GM19043 (cell line): Measurements from ENCODE around the gene SIRT1.
A peak's percentile ranks its signal among the peaks of the same experiment; 100 is the strongest.
"Not testable (repeated sequence)": the region's sequence is repeated elsewhere in the genome, so short reads cannot be mapped to it uniquely, and the experiment has no call there.

ENCODE experiments used
- ATAC-seq: cut with Tn5 transposase; IDR thresholded peaks from one replicate; pipeline ENCODE4 v1.9.1; 2021; ENCODE audit warnings: low read depth; ENCODE audit not compliant: unreplicated experiment

Gene SIRT1

GRCh38 chr10:67884313-67884841 lies at the start of gene SIRT1:
Gene SIRT1 (plus strand): TSS chr10:67884656. CDS start chr10:67884722, 66 bp downstream.
- ATAC-seq: peak; percentile 86

DNA sequence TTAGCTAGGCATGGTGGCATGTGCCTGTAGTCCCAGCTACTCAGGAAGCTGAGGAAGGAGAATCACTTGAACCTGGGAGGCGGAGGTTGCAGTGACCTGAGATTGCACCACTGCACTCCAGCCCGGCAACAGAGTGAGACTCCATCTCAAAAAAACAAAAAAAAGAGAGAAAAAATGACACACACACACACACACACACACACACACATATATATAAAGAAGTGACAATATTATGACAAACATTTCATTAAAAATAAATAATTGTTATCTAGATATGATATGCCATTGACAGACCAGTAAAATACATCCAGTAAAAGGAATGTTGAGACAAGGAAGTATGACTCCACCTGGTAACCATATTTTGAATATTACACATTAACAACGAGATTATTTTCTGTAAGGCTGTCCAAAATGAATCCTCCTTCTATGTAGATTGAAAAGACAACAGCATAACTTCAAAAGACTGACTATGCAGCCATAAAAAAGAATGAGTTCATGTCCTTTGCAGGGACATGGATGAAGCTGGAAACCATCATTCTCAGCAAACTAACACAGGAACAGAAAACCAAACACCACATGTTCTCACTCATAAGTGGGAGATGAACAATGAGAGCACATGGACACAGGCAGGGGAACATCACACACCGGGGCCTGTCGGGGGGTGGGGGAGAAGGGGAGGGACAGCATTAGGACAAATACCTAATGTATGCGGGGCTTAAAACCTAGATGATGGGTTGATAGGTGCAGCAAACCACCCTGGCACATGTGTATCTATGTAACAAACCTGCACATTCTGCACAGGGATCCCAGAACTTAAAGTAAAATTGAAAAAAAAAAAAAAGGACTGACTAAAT lies 48.7 kb upstream of the SIRT1 start:
- ATAC-seq: not testable (repeated sequence)

- no peak for ATAC-seq
These were observed 48.0 kb upstream of the SIRT1 start for GRCh38 chr10:67836488-67836887.

DNA sequence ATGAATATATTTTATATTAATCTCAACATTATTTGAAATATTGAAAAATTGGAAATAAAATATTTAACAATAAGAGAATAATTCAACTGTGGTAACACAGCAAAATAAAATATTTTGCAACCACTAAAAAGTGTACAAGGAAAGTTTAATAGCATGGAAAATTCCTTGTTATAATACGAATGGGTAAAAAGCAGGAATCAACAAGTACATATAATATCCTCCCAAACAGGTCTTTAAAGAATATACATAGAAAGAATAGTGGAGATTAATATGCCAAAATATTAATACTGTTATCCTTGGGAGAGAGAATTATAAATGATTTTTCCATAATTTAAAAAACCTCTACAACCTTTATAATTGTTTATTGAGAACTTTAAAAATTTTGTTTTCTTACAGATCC lies 47.5 kb upstream of the SIRT1 start:
- ATAC-seq: no peak

DNA sequence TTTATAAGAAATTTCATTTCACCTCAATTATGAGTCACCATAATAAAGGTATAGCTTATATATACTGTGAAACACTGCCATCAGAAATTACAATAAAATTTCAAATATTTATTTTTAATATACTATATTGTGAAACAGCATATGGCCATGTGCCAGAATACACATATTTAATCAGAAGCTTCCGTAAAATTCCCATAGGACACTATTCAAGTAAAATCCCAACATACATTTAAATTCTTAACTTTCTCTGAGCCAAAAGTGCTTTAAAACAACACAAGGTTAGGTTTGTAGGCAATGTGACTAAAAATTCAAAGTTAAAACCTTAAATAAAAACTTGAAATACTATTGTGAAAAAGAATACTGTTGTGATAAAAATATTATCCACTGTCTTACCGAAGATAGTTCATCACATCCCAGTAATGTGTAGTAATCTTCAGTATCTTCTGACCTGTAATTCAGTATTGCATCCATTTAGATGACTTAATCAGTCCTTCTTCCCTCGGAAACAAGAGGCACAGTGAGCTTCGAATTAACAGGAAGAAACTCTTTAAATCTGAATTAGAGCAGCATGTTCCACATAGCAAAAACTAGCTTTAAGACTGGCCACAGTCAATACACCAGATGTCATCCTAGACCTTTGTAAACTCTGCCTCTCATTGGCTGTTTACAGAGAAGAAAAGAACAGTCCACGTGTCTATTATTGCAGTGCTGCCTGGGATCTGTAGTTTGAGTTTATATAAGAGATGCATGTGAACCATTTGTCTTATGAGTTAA lies 46.7 kb upstream of the SIRT1 start, which contains the start of gene DNAJC12:
Gene DNAJC12 (minus strand): TSS at position 648 of the 774 bp plus-strand sequence. CDS start 177 bp downstream, at position 471.
- ATAC-seq: peak; percentile 66

GRCh38 chr10:67839511-67839910 lies 44.9 kb upstream of the SIRT1 start:
- not testable (repeated sequence) for ATAC-seq

DNA sequence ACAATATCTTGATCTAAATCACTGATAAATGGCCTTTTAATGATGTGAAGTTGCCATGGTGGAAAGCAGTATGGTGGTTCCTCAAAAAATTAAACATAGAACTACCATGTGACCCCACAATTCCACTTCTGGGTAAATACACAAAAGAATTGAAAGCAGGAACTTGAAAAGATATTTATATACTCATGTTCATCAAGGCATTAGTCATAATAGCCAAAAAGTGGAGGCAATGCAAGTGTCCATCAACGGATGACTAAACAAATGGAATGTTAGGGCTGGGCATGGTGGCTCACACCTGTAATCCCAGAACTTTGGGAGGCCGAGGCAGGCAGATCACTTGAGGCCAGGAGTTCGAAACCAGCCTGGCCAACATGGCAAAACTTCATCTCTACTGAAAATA lies 44.5 kb upstream of the SIRT1 start:
- no peak for ATAC-seq

DNA sequence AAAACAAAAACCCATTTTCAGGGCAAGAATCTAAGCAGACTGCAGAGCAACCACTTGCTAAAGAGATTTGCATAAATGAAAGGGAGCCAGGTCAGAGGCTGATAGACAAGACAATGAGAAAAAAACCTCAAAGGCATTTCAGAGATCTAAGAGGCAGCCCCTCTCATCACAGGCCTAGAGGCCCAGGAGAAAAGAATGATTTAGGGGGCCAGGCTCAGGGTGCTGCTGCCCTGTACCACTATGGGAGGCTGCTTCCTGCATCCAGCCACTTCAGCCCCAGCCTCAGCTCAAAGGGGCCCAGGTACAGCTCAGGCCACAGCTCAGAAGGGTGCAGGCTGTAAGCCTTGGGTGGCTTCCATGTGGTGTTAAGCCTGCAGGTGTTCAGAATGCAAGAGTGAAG lies 42.7 kb upstream of the SIRT1 start:
- no peak for ATAC-seq

DNA sequence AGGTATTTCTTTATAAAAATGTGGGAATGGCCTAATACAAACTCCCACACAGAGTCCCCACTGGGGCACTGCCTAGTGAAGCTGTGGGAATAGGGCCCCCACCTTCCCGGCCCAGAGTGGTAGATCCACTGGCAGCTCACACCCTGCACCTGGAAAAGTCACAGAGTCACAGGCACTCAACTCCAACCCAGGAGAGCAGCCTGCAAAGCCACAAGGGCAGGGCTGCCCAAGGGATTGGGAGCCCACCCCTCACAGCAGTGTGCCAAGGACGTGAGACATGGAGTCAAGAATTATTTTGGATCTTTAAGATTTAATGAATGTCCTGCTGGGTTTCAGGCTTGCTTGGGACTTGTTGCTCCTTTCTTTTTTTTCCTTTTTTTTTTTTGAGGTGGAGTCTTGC lies 41.2 kb upstream of the SIRT1 start:
- no peak for ATAC-seq

GRCh38 chr10:67849331-67850011 lies 35.0 kb upstream of the SIRT1 start:
- ATAC-seq: peak; percentile 95

- ATAC-seq: no peak
These were observed 33.3 kb upstream of the SIRT1 start for GRCh38 chr10:67851186-67851585.

DNA sequence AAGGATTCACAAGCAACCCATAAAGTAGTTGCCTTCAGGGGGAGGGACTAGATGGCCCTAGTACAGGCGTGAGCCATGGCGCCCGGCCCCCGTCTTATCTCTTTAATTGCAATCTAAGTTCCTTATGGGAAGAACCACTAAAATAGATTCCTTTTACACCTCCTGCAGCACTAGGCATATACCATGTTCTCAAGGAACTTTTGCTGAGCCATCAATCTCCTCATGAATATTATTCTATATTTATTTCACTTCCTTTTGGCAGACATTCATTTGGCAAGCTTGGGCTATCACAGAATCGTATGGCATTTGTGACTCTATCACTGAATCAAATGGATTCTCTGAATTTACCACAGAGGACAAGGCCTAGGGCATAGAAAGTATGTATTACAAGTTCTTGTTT lies 31.7 kb upstream of the SIRT1 start:
- ATAC-seq: no peak

DNA sequence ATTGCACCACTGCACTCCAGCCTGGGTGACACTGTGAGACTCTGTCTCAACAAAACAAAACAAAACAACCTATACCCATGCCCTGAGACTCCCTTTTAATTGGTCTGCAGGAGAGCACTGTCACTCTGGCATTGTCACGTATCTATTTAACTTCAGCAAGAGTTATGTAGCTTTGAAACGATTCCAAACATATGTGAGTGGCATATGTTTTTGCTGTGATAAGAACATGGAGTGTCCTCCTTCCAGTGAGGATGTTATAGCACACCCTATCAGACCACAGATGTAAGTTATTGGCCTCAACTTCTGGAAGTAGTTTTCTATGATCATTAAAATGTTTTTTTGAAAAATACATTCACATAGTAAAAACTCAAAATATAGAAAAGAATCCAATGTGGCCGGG lies 30.9 kb upstream of the SIRT1 start:
- ATAC-seq: no peak

DNA sequence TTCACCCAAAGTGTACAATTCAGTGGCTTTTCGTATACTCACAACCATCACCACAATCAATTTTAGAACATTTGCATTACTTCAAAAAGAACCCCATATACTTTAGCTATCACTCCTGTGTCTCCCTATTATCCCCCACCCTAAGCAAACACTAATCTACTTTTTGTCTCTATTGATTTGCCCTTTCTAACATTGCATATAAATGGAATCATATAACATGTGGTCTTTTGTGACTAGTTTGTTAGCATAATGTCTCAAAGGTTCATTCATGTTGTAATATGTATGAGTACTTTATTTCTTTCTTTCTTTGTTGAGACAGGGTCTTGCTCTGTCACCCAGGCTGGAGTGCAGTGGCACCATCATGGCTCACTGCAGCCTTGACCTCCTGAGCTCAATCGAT lies 25.5 kb upstream of the SIRT1 start:
- no peak for ATAC-seq

DNA sequence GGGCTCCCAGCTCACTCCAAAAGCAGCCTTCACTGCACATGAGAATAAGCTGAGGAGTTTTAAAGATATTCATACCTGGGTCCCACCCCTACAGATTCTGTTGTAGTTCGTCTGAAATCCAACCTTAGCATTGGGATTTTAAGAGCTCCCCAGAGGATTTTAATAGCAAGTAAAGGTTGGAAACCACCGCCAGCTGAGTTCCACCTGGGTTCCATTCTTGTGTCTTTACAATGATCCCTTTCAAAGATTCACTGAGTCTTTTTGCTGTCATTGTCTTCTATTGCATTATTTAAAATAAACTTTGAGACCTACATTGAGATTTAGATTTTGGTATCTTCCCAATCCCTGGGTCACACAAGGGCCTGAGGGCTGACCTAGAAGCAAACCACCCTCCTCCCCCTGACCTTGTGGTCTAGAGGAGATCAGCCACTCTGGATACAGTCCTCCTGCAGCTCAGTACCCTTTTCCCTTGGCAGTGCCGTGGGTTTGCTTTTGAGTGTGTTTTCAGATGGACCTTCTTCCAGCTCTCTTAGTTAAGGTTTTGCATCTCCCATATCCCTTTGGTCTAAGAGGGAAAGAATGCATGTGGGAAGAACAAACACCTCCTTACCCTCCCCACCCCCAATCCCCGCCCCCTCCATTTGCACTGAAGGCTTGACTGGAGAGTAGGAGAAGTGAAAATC lies 22.6 kb upstream of the SIRT1 start:
- no peak for ATAC-seq

DNA sequence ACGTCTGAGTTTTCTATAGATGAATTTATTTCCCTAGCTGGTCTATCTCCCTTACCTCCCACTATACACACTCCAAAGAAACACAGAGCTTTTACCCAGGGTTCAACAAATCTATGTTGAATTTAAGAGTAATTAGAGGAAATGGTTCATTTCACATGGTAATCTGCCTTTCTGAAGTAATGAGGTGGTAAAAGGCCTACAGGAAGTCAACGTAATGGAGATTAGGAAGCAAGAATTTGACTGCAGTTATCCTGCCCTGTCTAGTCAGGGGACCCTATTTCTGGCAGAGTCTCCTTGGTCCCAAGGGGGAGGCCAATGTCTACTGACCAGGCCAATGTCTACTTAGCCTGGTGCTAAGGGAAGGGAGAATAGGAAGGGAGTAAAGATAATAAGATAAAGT lies 21.4 kb upstream of the SIRT1 start:
- ATAC-seq: no peak

DNA sequence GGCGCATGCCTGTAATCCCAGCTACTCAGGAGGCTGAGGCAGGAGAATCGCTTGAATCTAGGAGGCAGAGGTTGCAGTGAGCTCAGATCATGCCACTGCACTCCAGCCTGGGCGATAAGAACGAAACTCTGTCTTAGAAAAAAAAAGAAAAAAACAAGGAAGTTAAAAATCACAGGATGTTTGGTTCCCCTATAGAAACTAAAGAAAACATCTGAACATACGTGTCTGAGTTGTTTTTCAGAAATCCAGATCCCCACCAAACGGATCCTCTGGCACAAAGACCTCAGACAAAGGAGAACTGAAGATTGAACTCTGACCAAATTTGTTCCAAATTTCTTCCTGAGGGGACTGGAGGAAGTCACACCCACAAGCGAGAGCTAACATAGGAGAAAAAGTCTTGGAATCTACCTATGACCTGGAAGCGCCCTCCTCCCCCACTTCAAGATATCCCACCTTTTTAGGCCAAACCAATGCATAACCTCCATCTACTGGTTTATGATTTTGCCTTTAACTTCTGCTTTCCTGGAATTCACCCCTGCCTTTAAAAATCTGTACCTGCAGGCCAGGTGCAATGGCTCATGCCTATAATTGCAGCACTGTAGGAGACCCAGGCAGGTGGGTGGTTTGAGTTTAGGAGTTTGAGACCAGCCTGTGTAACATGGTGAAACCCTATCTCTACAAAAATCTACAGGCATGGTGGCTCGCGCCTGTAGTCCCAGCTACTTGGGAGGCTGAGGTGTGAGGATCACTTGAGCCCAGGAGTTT lies 19.7 kb upstream of the SIRT1 start:
- ATAC-seq: no peak

DNA sequence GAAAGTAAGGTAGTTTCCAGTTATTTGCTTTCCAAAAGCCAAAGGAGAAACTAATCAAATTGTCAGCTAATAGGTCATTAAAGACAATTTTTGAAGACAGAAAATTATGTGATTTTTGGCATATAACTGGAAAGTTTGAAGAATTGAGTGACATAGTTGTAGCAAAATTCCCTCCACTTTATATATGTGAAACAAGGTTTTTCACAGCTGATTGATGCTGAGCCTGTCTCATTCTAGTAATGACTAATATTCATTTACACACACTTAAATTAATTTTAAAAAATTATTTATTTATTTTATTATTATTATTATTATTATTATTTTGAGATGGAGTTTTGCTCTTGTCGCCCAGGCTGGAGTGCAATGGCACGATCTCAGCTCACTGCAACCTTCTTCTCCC lies 16.3 kb upstream of the SIRT1 start:
- no peak for ATAC-seq

GRCh38 chr10:67869996-67870395 lies 14.5 kb upstream of the SIRT1 start:
- no peak for ATAC-seq
